Lung (tissue), 12 donors: Measurements from ENCODE around the gene DIP2C. TPM values are rescaled to one million over a fixed set of nuclear protein-coding genes. Genes with fewer than 3 reads are reported as not detected.

ENCODE experiments used
- ATAC-seq: fragments of 200-7000 bp; cut with Tn5 transposase; one replicate; pipeline ENCODE4 v1.9.1; 2020; ENCODE audit warnings: moderate number of reproducible peaks; ENCODE audit not compliant: insufficient read depth, low FRiP score
- DNase-seq, 3 donors: peaks; one replicate each; pipeline ENCODE4 v3.0.0-alpha.2; 2013 to 2017
- H3K27ac ChIP-seq, 2 donors: one replicate each; pipeline ENCODE4 v1.5.1; 2013; ENCODE audit warnings: mild to moderate bottlenecking in 2 of 2, moderate library complexity in 2 of 2, control low read depth in 1 of 2, inconsistent platforms in 1 of 2, low read depth in 1 of 2, low read length in 1 of 2
- H3K27me3 ChIP-seq, 3 donors: one replicate each; pipeline ENCODE4 v1.5.1; 2013; ENCODE audit warnings: low read length in 2 of 3; ENCODE audit not compliant: control insufficient read depth in 3 of 3, insufficient read depth in 3 of 3
- H3K36me3 ChIP-seq, 4 donors: one replicate each; pipeline ENCODE4 v1.5.1; 2013; ENCODE audit warnings: low read length in 4 of 4, mild to moderate bottlenecking in 1 of 4, moderate library complexity in 1 of 4; ENCODE audit not compliant: control insufficient read depth in 4 of 4, insufficient read depth in 4 of 4
- H3K4me1 ChIP-seq, 5 donors: one replicate each; pipeline ENCODE4 v1.5.1; 2013; ENCODE audit warnings: low read length in 5 of 5, mild to moderate bottlenecking in 2 of 5, moderate library complexity in 1 of 5; ENCODE audit not compliant: control insufficient read depth in 5 of 5, insufficient read depth in 5 of 5
- H3K4me3 ChIP-seq: one replicate; pipeline ENCODE4 v1.5.1; 2013; ENCODE audit warnings: mild to moderate bottlenecking, control low read depth, moderate library complexity
- H3K9ac ChIP-seq, 2 donors: one replicate each; pipeline ENCODE4 v1.5.1; 2013; ENCODE audit warnings: low read length in 2 of 2, control low read depth in 1 of 2; ENCODE audit not compliant: insufficient read depth in 1 of 2
- H3K9me3 ChIP-seq, 4 donors: one replicate each; pipeline ENCODE4 v1.5.1; 2013; ENCODE audit warnings: low read length in 3 of 4, mild to moderate bottlenecking in 1 of 4, moderate library complexity in 1 of 4; ENCODE audit not compliant: control insufficient read depth in 4 of 4, insufficient read depth in 3 of 4
- CTCF ChIP-seq: IDR thresholded peaks from 2 replicates; pipeline ENCODE4 v1.5.1; 2012; ENCODE audit warnings: mild to moderate bottlenecking; ENCODE audit errors: control extremely low read depth, extremely low read depth
- WGBS, 2 donors: extraction: QIAGEN DNeasy Blood & Tissue Kit; methylation state at CpG; one replicate each; pipeline ENCODE4 v1.1.7; 2013; 5-methylcytosine and 5-hydroxymethylcytosine counted together
- polyA plus RNA-seq, 2 donors: library from polyadenylated mRNA; stranded (reverse); fragments of 200-250 nt; gene quantifications; one replicate each; pipeline ENCODE4 v1.2.1, GENCODE V29; 2013
- total RNA-seq, 2 donors: library from RNA; depleted of rRNA in 1 of 2; stranded (reverse); fragments of >200 nt in 1 of 2; gene quantifications; one replicate each; pipeline ENCODE4 v1.2.1, GENCODE V29; 2014 to 2021
- donor health status: control.
- donor health status: control.
- donor health status: Bipolar disorder and iron deficiency.
- donor health status: healthy.
- donor health status: DM: yes; HTN: yes; CAD: no.

DIP2C gene
- total and polyA plus RNA-seq, 4 donors, result 3.6 to 20.0 (median 9.5) TPM

GRCh38 chr10:409408-410040 is 279.9 kb downstream of the DIP2C start:
- 93 to 95% methylated on average over 12 of the region's 12 CpGs for WGBS, 2 donors
- H3K9me3 ChIP-seq, result peaks cover 0 to 4% (median 0%) of the 10 kb centered on the region in 4 donors
- no peaks in the 10 kb centered on the region for H3K27me3 ChIP-seq
- DNase-seq (no peak), ATAC-seq (no peak)
- no peak overlapping the region for H3K9ac ChIP-seq
- H3K36me3 ChIP-seq, result peaks cover 13 to 32% (median 21%) of the 10 kb centered on the region in 4 donors
- H3K27ac ChIP-seq, result no peak overlapping the region
- TF ChIP-seq CTCF, result no peak
- no peak overlapping the region for H3K4me3 ChIP-seq
- no peaks in the 10 kb centered on the region for H3K4me1 ChIP-seq

- WGBS, 2 donors, result 83 to 88% methylated on average over 3 of the region's 3 CpGs
- Histone ChIP-seq H3K9me3 (no peaks in the 10 kb centered on the region), H3K36me3 (peaks cover 8 to 34% (median 19%) of the 10 kb centered on the region in 4 donors), H3K27ac (no peak overlapping the region), H3K4me3 (no peak overlapping the region), H3K9ac (no peak overlapping the region), H3K27me3 (no peaks in the 10 kb centered on the region), H3K4me1 (no peaks in the 10 kb centered on the region)
- no peak for DNase-seq
- ATAC-seq, result no peak
- TF ChIP-seq CTCF, result no peak
These were observed 281.2 kb downstream of the DIP2C start for GRCh38 chr10:408236-408635.

- peaks cover 8 to 30% (median 17%) of the 10 kb centered on the region in 4 donors for H3K36me3 ChIP-seq
- 95 to 97% methylated on average over 13 of the region's 13 CpGs for WGBS, 2 donors
- H3K27me3 ChIP-seq, result no peaks in the 10 kb centered on the region
- no peak overlapping the region for H3K27ac ChIP-seq
- no peak for DNase-seq
- ATAC-seq, result no peak
- no peak for TF ChIP-seq CTCF
- no peak overlapping the region for H3K4me3 ChIP-seq
- H3K4me1 ChIP-seq, result no peaks in the 10 kb centered on the region
- no peak overlapping the region for H3K9ac ChIP-seq
- H3K9me3 ChIP-seq, result no peaks in the 10 kb centered on the region
These were observed 282.5 kb downstream of the DIP2C start for GRCh38 chr10:406976-407375.

- DNase-seq, result no peak
- Histone ChIP-seq H3K4me1 (no peaks in the 10 kb centered on the region), H3K36me3 (peaks cover 8 to 30% (median 17%) of the 10 kb centered on the region in 4 donors), H3K9ac (no peak overlapping the region), H3K27ac (no peak overlapping the region), H3K9me3 (no peaks in the 10 kb centered on the region), H3K27me3 (no peaks in the 10 kb centered on the region), H3K4me3 (no peak overlapping the region)
- ATAC-seq, result no peak
- TF ChIP-seq CTCF, result no peak
- WGBS, 2 donors, result 88 to 89% methylated on average over 12 of the region's 12 CpGs
These were observed 283.8 kb downstream of the DIP2C start for GRCh38 chr10:405648-406047.
